Activated CD4-positive, alpha-beta T cell treated with anti-CD3 and anti-CD28 coated beads for 36 hours (primary cell): ENCODE measurements around the gene RCN2. TPM values are rescaled to one million over a fixed set of nuclear protein-coding genes. Genes with fewer than 3 reads are reported as not detected.

ENCODE experiments used
- ATAC-seq: fragments of 200-7000 bp; cut with Tn5 transposase; one replicate; pipeline ENCODE4 v1.10.0; 2021; ENCODE audit warnings: mild to moderate bottlenecking, moderate library complexity
- CTCF ChIA-PET: fragments of 350-600 bp; sonication (Branson Sonifier 250); formaldehyde crosslinking; loops from one replicate; lab custom pipeline; 2021; ENCODE audit warnings: antibody characterized with exemption; lab: Charles Lee
- POLR2A ChIA-PET: fragments of 350-600 bp; sonication (Branson Sonifier 250); formaldehyde crosslinking; loops from one replicate; lab custom pipeline; 2021; ENCODE audit warnings: antibody characterized with exemption, inconsistent platforms; lab: Charles Lee
- DNase-seq: peaks from one replicate; pipeline ENCODE4 v3.0.0-alpha.2; 2020
- H3K27ac Mint-ChIP-seq: one replicate; pipeline ENCODE4 v1.8.0; 2021; ENCODE audit warnings: mixed read lengths
- H3K27me3 Mint-ChIP-seq: one replicate; pipeline ENCODE4 v1.8.0; 2021; ENCODE audit warnings: mixed read lengths
- H3K36me3 Mint-ChIP-seq: one replicate; pipeline ENCODE4 v1.8.0; 2021; ENCODE audit warnings: low read depth, mixed read lengths
- H3K4me1 Mint-ChIP-seq: one replicate; pipeline ENCODE4 v1.8.0; 2021; ENCODE audit warnings: mixed read lengths
- H3K4me3 Mint-ChIP-seq: one replicate; pipeline ENCODE4 v1.8.0; 2021; ENCODE audit warnings: mild to moderate bottlenecking, moderate library complexity, mixed read lengths
- H3K9me3 Mint-ChIP-seq: one replicate; pipeline ENCODE4 v1.8.0; 2021; ENCODE audit warnings: low read depth, mixed read lengths
- intact Hi-C, 2 experiments: fragments of 100-400 bp; cut with DNase I in 1 of 2; cut with micrococcal nuclease in 1 of 2; formaldehyde crosslinking; loops; one replicate each; pipeline versions ENCODE4 v1.14.2 to v1.15.1; 2022 to 2024; cut with DNase I, micrococcal nuclease
- total RNA-seq, 2 experiments: library from RNA; stranded (reverse); gene quantifications; one replicate each; pipeline ENCODE4 v1.2.3, GENCODE V29; 2021

The RCN2 gene
- total RNA-seq, 2 experiments from 2014 or later = 16.6 to 18.9 TPM

DNA sequence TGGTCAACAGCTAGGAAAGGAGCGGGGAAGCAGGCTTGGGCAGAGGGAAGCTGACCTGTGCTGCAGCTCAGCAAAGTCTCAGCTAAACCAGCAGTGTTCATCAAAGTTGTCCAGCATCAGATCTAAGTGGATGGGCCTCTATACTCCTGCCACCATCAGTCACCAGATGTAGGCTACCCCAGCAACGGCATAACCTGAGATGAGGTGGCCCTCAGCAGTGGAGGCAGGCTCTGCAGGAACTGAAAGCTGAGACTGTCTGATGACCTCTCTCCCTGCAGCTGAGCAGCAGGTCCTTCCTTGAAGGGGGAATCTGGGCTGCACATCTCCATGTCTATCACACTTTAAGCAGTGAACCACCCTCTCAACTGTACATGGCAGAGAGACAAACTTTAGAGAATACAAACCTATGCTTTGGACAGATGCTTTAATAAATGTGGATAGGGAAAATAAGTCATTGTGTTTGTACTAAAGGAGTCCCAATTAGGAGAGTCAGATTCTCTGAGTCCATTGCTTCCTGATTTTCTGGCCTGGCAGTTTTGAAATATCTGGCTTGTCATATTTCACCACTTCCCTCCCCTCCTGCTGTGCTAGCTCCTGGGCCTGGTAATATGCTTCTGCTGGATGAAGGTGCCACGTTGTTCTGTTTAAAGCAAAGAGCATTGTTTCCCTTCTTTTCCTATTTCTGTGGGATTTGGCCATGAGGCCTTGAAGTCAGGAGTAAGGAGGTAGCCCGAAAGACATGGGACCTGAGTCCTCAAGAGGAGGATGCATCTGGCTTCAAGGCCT, 52.2 kb downstream of the RCN2 start:
- Mint-ChIP-seq H3K36me3 (no peaks in the 10 kb centered on the region), H3K4me3 (no peak overlapping the region), H3K9me3 (no peaks in the 10 kb centered on the region), H3K27me3 (no peaks in the 10 kb centered on the region), H3K4me1 (peaks cover 28% of the 10 kb centered on the region), H3K27ac (no peak overlapping the region)
- ATAC-seq (no peak), DNase-seq (no peak)
- CTCF ChIA-PET = interaction anchor here (0.6 to 2.2 kb wide), 10 partner anchors 10 to 697 kb away, joined by 3 to 7 read pairs (median 3); no protein-coding TSS in a partner anchor
- intact Hi-C loops = no loop called here
- POLR2A ChIA-PET = interaction anchor here (0.7 kb wide), 1 partner anchor 81 kb away, joined by 3 read pairs; no protein-coding TSS in a partner anchor

DNA sequence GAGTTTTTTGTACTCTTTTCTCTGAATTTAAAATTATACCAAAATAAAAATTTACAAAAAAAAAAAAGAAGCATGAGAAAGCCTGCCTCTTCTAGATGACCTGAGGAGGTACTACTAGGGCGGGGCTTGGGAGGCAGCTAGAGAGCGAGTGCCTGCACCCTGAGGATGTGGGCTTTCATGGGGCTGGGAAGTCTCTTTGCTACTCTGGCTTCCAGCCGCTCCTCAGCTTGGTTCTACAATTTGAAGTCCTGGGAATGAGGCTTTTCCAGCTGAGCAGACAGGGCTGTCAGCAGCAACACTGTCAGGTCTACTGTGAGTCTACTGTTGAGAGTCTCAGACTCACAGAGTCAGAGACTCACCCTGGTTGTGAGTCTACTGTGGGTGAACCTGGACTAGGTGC, 55.2 kb downstream of the RCN2 start:
- Mint-ChIP-seq H3K36me3 (no peaks in the 10 kb centered on the region), H3K4me3 (no peak overlapping the region), H3K27me3 (no peaks in the 10 kb centered on the region), H3K4me1 (peaks cover 42% of the 10 kb centered on the region), H3K27ac (peak overlapping the region; percentile 98), H3K9me3 (no peaks in the 10 kb centered on the region)
- ChIA-PET CTCF (interaction anchor here (0.6 to 2.4 kb wide), 5 partner anchors 11 to 82 kb away, joined by 3 to 9 read pairs (median 3); no protein-coding TSS in a partner anchor), POLR2A (interaction anchor here (0.9 kb wide), 1 partner anchor 81 kb away, joined by 3 read pairs; the partner anchor contains the start of gene SCAPER)
- ATAC-seq = no peak
- intact Hi-C loops = loop anchor here in 1 of 2 experiments (5.0 kb wide), 1 partner anchor 36 kb away; no protein-coding TSS in a partner anchor
- peak; percentile 45 for DNase-seq

DNA sequence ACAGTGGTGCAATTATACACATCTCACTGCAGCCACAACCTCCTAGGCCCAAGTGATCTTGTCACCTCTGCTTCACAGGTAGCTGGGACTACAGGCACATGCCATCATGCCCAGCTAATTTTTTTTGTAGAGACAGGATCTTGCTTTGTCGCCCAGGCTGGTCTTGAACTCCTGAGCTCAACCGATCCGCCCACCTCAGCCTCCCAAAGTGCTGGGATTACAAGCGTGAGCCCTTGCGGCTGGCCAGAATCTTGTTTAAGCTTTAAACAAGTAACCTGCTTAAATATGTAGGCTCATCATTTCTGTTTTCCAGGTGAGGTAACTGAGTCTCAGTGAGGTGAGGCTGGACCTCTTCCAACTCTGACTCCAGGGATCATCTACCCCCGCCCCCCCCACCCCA, 55.7 kb downstream of the RCN2 start:
- DNase-seq (no peak), ATAC-seq (no peak)
- POLR2A ChIA-PET = interaction anchor here (0.6 to 1.2 kb wide), 5 partner anchors 11 to 87 kb away, joined by 3 to 11 read pairs (median 4); partner anchors contain the start of gene SCAPER
- no peaks in the 10 kb centered on the region for H3K27me3 Mint-ChIP-seq
- peaks cover 42% of the 10 kb centered on the region for H3K4me1 Mint-ChIP-seq
- no peak overlapping the region for H3K4me3 Mint-ChIP-seq
- H3K27ac Mint-ChIP-seq = peak overlapping the region; percentile 98
- H3K36me3 Mint-ChIP-seq = no peaks in the 10 kb centered on the region
- CTCF ChIA-PET = interaction anchor here (0.6 to 3.3 kb wide), 8 partner anchors 9 to 81 kb away, joined by 3 to 33 read pairs (median 4); no protein-coding TSS in a partner anchor
- H3K9me3 Mint-ChIP-seq = no peaks in the 10 kb centered on the region
- intact Hi-C loops = loop anchor here in 1 of 2 experiments (5.0 kb wide), 1 partner anchor 35 kb away; no protein-coding TSS in a partner anchor

GRCh38 chr15:76987896-76988860, 56.6 kb downstream of the RCN2 start:
- intact Hi-C loops = loop anchor here (1.0 to 5.0 kb wide), 9 partner anchors 9 to 432 kb away; partner anchors contain the start of genes HMG20A (in 1 of the 2), PEAK1 (in 1 of the 2), RCN2 (in 1 of the 2) and SCAPER (in 1 of the 2)
- Mint-ChIP-seq H3K27ac (peak overlapping the region; percentile 98), H3K9me3 (no peaks in the 10 kb centered on the region), H3K4me3 (peak overlapping the region; percentile 56), H3K36me3 (no peaks in the 10 kb centered on the region), H3K27me3 (no peaks in the 10 kb centered on the region), H3K4me1 (peaks cover 48% of the 10 kb centered on the region)
- ChIA-PET CTCF (interaction anchor here (0.9 to 3.3 kb wide), 8 partner anchors 9 to 53 kb away, joined by 3 to 33 read pairs (median 4); no protein-coding TSS in a partner anchor), POLR2A (interaction anchor here (0.6 to 1.2 kb wide), 7 partner anchors 10 to 86 kb away, joined by 3 to 11 read pairs (median 4); no protein-coding TSS in a partner anchor)
- peak; percentile 90 for ATAC-seq
- DNase-seq = peak; percentile 89

DNA sequence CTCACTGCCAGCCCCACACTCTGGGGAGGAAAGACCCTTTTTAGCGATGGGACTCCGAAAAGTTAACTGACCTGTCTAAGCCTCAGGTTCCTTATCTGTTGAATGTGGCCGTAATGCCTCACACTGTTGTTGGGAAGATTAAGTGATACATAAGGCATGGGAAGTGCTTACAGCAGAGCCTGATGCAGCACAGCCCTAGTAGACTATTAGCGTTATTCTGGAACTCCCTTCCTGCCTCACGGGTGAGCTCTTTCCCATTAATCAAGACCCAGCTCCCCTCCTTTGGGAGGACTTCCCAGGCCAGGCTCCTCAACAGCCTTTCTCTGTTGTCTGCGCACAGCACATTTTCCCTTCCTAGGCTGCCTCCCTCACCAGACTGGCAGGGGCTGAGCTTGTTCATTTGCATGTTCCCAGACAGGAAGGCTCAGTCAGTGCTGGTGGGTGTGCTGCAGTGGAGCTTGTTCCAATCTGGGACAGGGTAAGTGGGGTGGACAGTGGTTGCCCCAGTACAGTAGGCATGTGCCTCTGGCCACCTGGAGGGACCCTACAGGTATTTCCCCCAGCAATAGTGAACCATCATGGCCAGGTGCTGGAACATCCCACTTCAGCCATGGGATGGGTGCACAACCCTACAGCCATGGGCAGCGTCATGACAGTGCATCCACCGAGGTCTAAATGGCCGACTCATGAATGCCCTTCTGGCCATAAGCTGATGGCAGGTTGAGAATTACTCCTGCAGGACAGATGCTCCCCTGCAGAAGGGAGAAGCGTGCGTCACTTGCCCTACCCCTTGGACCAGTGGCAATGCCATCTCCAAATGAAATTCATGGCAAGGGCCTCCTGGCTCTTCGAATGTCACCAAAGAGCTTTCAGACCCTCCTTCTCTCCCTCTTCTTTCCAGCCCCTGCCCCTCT, 57.6 kb downstream of the RCN2 start:
- H3K27me3 Mint-ChIP-seq = no peaks in the 10 kb centered on the region
- H3K27ac Mint-ChIP-seq = peak overlapping the region; percentile 98
- POLR2A ChIA-PET = interaction anchor here (0.8 to 0.9 kb wide), 3 partner anchors 25 to 42 kb away, joined by 3 read pairs; no protein-coding TSS in a partner anchor
- intact Hi-C loops = loop anchor here (1.0 to 5.0 kb wide), 9 partner anchors 8 to 431 kb away; partner anchors contain the start of genes HMG20A (in 1 of the 2), PEAK1 (in 1 of the 2), RCN2 (in 1 of the 2) and SCAPER (in 1 of the 2)
- H3K4me1 Mint-ChIP-seq = peaks cover 57% of the 10 kb centered on the region
- CTCF ChIA-PET = interaction anchor here (1.2 to 3.3 kb wide), 4 partner anchors 8 to 46 kb away, joined by 3 to 33 read pairs (median 4); no protein-coding TSS in a partner anchor
- ATAC-seq (no peak), DNase-seq (peak; percentile 42)
- no peaks in the 10 kb centered on the region for H3K9me3 Mint-ChIP-seq
- peak overlapping the region; percentile 56 for H3K4me3 Mint-ChIP-seq
- no peaks in the 10 kb centered on the region for H3K36me3 Mint-ChIP-seq

- ChIA-PET POLR2A (no interaction called here), CTCF (interaction anchor here (1.2 to 1.4 kb wide), 2 partner anchors 17 to 23 kb away, joined by 3 to 4 read pairs; no protein-coding TSS in a partner anchor)
- Mint-ChIP-seq H3K36me3 (peaks cover 2% of the 10 kb centered on the region), H3K27me3 (no peaks in the 10 kb centered on the region), H3K4me3 (no peak overlapping the region), H3K4me1 (peaks cover 60% of the 10 kb centered on the region), H3K9me3 (no peaks in the 10 kb centered on the region), H3K27ac (no peak overlapping the region)
- DNase-seq (no peak), ATAC-seq (no peak)
- intact Hi-C loops = loop anchor here in 1 of 2 experiments (10.0 kb wide), 1 partner anchor 1536 kb away; the partner anchor contains the start of gene SIN3A
Observed at GRCh38 chr15:76991048-76991447, 59.5 kb downstream of the RCN2 start.

- no peaks in the 10 kb centered on the region for H3K27me3 Mint-ChIP-seq
- ChIA-PET CTCF (interaction anchor here (1.2 to 1.4 kb wide), 2 partner anchors 18 to 22 kb away, joined by 3 to 4 read pairs; no protein-coding TSS in a partner anchor), POLR2A (no interaction called here)
- ATAC-seq (no peak), DNase-seq (peak; percentile 4)
- peak overlapping the region; percentile 11 for H3K27ac Mint-ChIP-seq
- intact Hi-C loops = loop anchor here in 1 of 2 experiments (10.0 kb wide), 1 partner anchor 1537 kb away; the partner anchor contains the start of gene SIN3A
- H3K36me3 Mint-ChIP-seq = peaks cover 7% of the 10 kb centered on the region
- no peaks in the 10 kb centered on the region for H3K9me3 Mint-ChIP-seq
- H3K4me1 Mint-ChIP-seq = peaks cover 55% of the 10 kb centered on the region
- no peak overlapping the region for H3K4me3 Mint-ChIP-seq
Observed at GRCh38 chr15:76991741-76992645, 60.4 kb downstream of the RCN2 start.

GRCh38 chr15:76993114-76993725, 61.7 kb downstream of the RCN2 start:
- no peak overlapping the region for H3K4me3 Mint-ChIP-seq
- POLR2A ChIA-PET = no interaction called here
- no peaks in the 10 kb centered on the region for H3K27me3 Mint-ChIP-seq
- peaks cover 54% of the 10 kb centered on the region for H3K4me1 Mint-ChIP-seq
- peak overlapping the region; percentile 96 for H3K27ac Mint-ChIP-seq
- ATAC-seq (no peak), DNase-seq (peak; percentile 4)
- H3K9me3 Mint-ChIP-seq = no peaks in the 10 kb centered on the region
- intact Hi-C loops = loop anchor here in 1 of 2 experiments (10.0 kb wide), 1 partner anchor 1538 kb away; the partner anchor contains the start of gene SIN3A
- CTCF ChIA-PET = interaction anchor here (0.7 to 2.5 kb wide), 5 partner anchors 10 to 550 kb away, joined by 3 to 11 read pairs (median 3); no protein-coding TSS in a partner anchor
- H3K36me3 Mint-ChIP-seq = peaks cover 18% of the 10 kb centered on the region
